K562 (cell line): ENCODE results near the gene TIA1. TPM values are rescaled to one million over a fixed set of nuclear protein-coding genes. Genes with fewer than 3 reads are reported as not detected.

Source experiments
- ATF7 ChIP-seq: fragments of 450-650 bp; IDR thresholded peaks from 2 replicates; pipeline ENCODE4 v1.7.1; 2014; ENCODE audit warnings: mild to moderate bottlenecking, moderate library complexity
- CHCHD3 ChIP-seq: fragments of 250-450 bp; sonication (Bioruptor Pico); IDR thresholded peaks from 2 replicates; pipeline ENCODE4 v2.1.2; 2022; ENCODE audit warnings: mild to moderate bottlenecking
- DIDO1 ChIP-seq: fragments of 450-650 bp; IDR thresholded peaks from 2 replicates; pipeline ENCODE4 v1.6.1; 2016; ENCODE audit warnings: low read depth, missing biosample characterization, missing genetic modification characterization
- GTF2E2 ChIP-seq: fragments of 200-800 bp; sonication (Bioruptor generic); IDR thresholded peaks from 2 replicates; pipeline ENCODE4 v1.6.1; 2016; ENCODE audit warnings: missing genetic modification characterization, missing compliant biosample characterization
- HCFC1 ChIP-seq: IDR thresholded peaks from 2 replicates; pipeline ENCODE4 v1.6.1; 2012; ENCODE audit warnings: low read depth, low read length, improper control_type of control experiment
- HDAC8 ChIP-seq: fragments of 450-650 bp; IDR thresholded peaks from 2 replicates; pipeline ENCODE4 v1.6.1; 2016; ENCODE audit warnings: mild to moderate bottlenecking, missing genetic modification characterization, moderate library complexity, missing compliant biosample characterization
- HOXB6 ChIP-seq: fragments of 250-450 bp; sonication (Bioruptor Pico); IDR thresholded peaks from 2 replicates; pipeline ENCODE4 v1.5.1; 2022; ENCODE audit warnings: mild to moderate bottlenecking, borderline replicate concordance
- ILK ChIP-seq: fragments of 450-650 bp; IDR thresholded peaks from 2 replicates; pipeline ENCODE4 v1.6.1; 2016; ENCODE audit warnings: missing genetic modification characterization, low read depth, mild to moderate bottlenecking, missing compliant biosample characterization, moderate library complexity, borderline replicate concordance
- MCM3 ChIP-seq: fragments of 450-650 bp; IDR thresholded peaks from 2 replicates; pipeline ENCODE4 v1.6.1; 2016
- MTA2 ChIP-seq: fragments of 450-650 bp; IDR thresholded peaks from 2 replicates; pipeline ENCODE4 v1.6.1; 2016; ENCODE audit warnings: low read depth
- MYC ChIP-seq, 2 experiments: fragments of 250-450 bp in 1 of 2; sonication (Bioruptor Pico) in 1 of 2; IDR thresholded peaks; 2 replicates each; pipeline versions ENCODE4 v1.5.1 to v1.6.1; 2012 to 2021; ENCODE audit warnings: low read depth in 2 of 2, borderline replicate concordance in 1 of 2, improper control_type of control experiment in 1 of 2, low read length in 1 of 2, mild to moderate bottlenecking in 1 of 2, moderate library complexity in 1 of 2
- NELFE ChIP-seq: IDR thresholded peaks from 2 replicates; pipeline ENCODE4 v1.6.1; 2011; ENCODE audit warnings: mild to moderate bottlenecking; ENCODE audit not compliant: insufficient read depth, insufficient read length
- NR2C2 ChIP-seq, 2 experiments: fragments of 200-800 bp in 1 of 2; sonication (Bioruptor generic) in 1 of 2; sonication (generic) in 1 of 2; formaldehyde crosslinking in 1 of 2; IDR thresholded peaks; 2 replicates each; pipeline versions ENCODE4 v1.6.1 to v1.8.0; 2016 to 2022; ENCODE audit warnings: mild to moderate bottlenecking in 1 of 2, missing compliant biosample characterization in 1 of 2, missing genetic modification characterization in 1 of 2, missing genetic modification reagents in 1 of 2
- PML ChIP-seq: IDR thresholded peaks from 2 replicates; pipeline ENCODE4 v1.6.1; 2012; ENCODE audit warnings: low read length, inconsistent platforms
- POLR2A ChIP-seq: fragments of 450-650 bp; conservative IDR thresholded peaks from 2 replicates; pipeline ENCODE4 v1.6.1; 2016
- PYGO2 ChIP-seq: fragments of 450-650 bp; IDR thresholded peaks from 2 replicates; pipeline ENCODE4 v1.6.1; 2016; ENCODE audit warnings: mild to moderate bottlenecking, missing genetic modification characterization, moderate library complexity, missing compliant biosample characterization
- SIRT6 ChIP-seq: IDR thresholded peaks from one replicate; pipeline ENCODE4 v1.6.1; 2012; ENCODE audit warnings: low read depth, mild to moderate bottlenecking, control low read depth, inconsistent platforms, low read length, moderate library complexity
- SMAD3 ChIP-seq: fragments of 450-650 bp; formaldehyde crosslinking; conservative IDR thresholded peaks from 2 replicates; pipeline ENCODE4 v1.4.0; 2020; ENCODE audit warnings: mild to moderate bottlenecking
- SMC3 ChIP-seq: conservative IDR thresholded peaks from 2 replicates; pipeline ENCODE4 v1.6.1; 2011; ENCODE audit warnings: low read depth, low read length, improper control_type of control experiment; ENCODE audit not compliant: insufficient read depth
- SOX6 ChIP-seq: fragments of 450-650 bp; IDR thresholded peaks from 2 replicates; pipeline ENCODE4 v1.6.1; 2014; ENCODE audit warnings: mild to moderate bottlenecking
- SREBF1 ChIP-seq: fragments of 150-350 bp; IDR thresholded peaks from 2 replicates; pipeline ENCODE4 v1.6.1; 2014; ENCODE audit warnings: antibody characterized with exemption, low read depth, low read length, borderline replicate concordance
- TSHZ1 ChIP-seq: fragments of 250-450 bp; sonication (Bioruptor Pico); IDR thresholded peaks from 2 replicates; pipeline ENCODE4 v1.4.0; 2020; ENCODE audit warnings: mild to moderate bottlenecking, moderate library complexity
- UBTF ChIP-seq, 2 experiments: IDR thresholded peaks; 2 replicates each; pipeline ENCODE4 v1.6.1; 2012; ENCODE audit warnings: improper control_type of control experiment in 2 of 2, low read depth in 2 of 2, low read length in 2 of 2, borderline replicate concordance in 1 of 2
- polyA plus RNA-seq, 8 experiments: library from polyadenylated mRNA; depleted of rRNA in 4 of 8; stranded (reverse) in 5 of 8; unstranded in 3 of 8; fragments of >200 nt; fragmentation: Nextera tagmentation in 2 of 8; fragmentation: Illumina TruSeq in 1 of 8; extraction: Ambion mirVana in 2 of 8; extraction: Trizol in 1 of 8; gene quantifications; 2 replicates each; pipeline versions ENCODE4 v1.2.1 to v1.2.3, GENCODE V29; 2011 to 2014; ENCODE audit warnings: inconsistent platforms in 1 of 8, missing spikeins in 1 of 8
- total RNA-seq, 7 experiments: library from RNA; depleted of rRNA in 6 of 7; stranded (reverse); fragments of >200 nt in 6 of 7; fragmentation: Illumina TruSeq in 2 of 7; extraction: Trizol in 2 of 7; gene quantifications; 2 replicates each; pipeline versions ENCODE4 v1.2.1 to v1.2.3, GENCODE V29; 2011 to 2021; ENCODE audit warnings: low replicate concordance in 1 of 7

TIA1 gene
- total and polyA plus RNA-seq, 9 of the 15 experiments (the other 6 are each of a cell fraction or from before 2014, with no cell fraction given): 25.3 to 129 (median 79.6) TPM

GRCh38 chr2:70190418-70191243 lies 57.8 kb downstream of the TIA1 start, which contains the start of gene C2orf42 (continued):
- TF ChIP-seq SOX6: peak; percentile 29; the same call in 1 of the 2 replicates
- TF ChIP-seq MYC (IDR thresholded peaks at IDR 0.05; ENCODE audit: low read depth, low read length): peak; percentile 78; the same call in 1 of the 2 replicates
- peak; percentile 78; the same call in 1 of the 2 replicates for TF ChIP-seq MYC (CRISPR knock-in tag; IDR thresholded peaks at IDR 0.05; ENCODE audit: borderline replicate concordance, low read depth)
- peak; percentile 62; the same call in 1 of the 2 replicates for TF ChIP-seq DIDO1
- no peak for TF ChIP-seq MCM3
- TF ChIP-seq NELFE: no peak
- TF ChIP-seq MTA2: no peak; the same call in 1 of the 2 replicates
- TF ChIP-seq UBTF (IDR thresholded peaks at IDR 0.05; ENCODE audit: borderline replicate concordance in 1 of 2, low read depth in 2 of 2, low read length in 2 of 2): peak in 1 of 2 experiments; percentile 56; a peak in 2 of 4 replicates
- TF ChIP-seq HOXB6: no peak
- no peak for TF ChIP-seq SIRT6
- TF ChIP-seq ILK (tag): no peak
- TF ChIP-seq PYGO2 (tag): no peak
- no peak for TF ChIP-seq SMC3
- peak; percentile 60; the same call in 1 of the 2 replicates for TF ChIP-seq HDAC8
- TF ChIP-seq NR2C2 (CRISPR knock-in tag; IDR thresholded peaks at IDR 0.05): peak; percentile 70; the same call in 1 of the 2 replicates
- peak; percentile 87 for TF ChIP-seq NR2C2 (tag; IDR thresholded peaks at IDR 0.05)
- peak; percentile 96 for TF ChIP-seq POLR2A
- no peak for TF ChIP-seq CHCHD3 (CRISPR knock-in tag)
- no peak for TF ChIP-seq SREBF1
- peak; percentile 88; the same call in 1 of the 2 replicates for TF ChIP-seq GTF2E2 (tag)
- no peak for TF ChIP-seq TSHZ1 (CRISPR knock-in tag)
- peak; percentile 79 for TF ChIP-seq HCFC1
- no peak for TF ChIP-seq SMAD3 (CRISPR knock-in tag)
- TF ChIP-seq ATF7: peak; percentile 68; the same call in 1 of the 2 replicates
- TF ChIP-seq PML: peak; percentile 68
